Retinal pigment epithelial cell (primary cell): ENCODE measurements around the gene CRYGN.

Source experiments
- DNase-seq: peaks from one replicate; pipeline ENCODE4 v3.0.0-alpha.2; 2010; ENCODE audit warnings: low read depth
- H3K4me3 ChIP-seq: 2 replicates; pipeline ENCODE4 v1.5.1; 2011; ENCODE audit warnings: mild to moderate bottlenecking, low read length, control low read depth, moderate library complexity
- CTCF ChIP-seq: conservative IDR thresholded peaks from 2 replicates; pipeline ENCODE4 v1.5.1; 2011; ENCODE audit warnings: low read depth, low read length, control low read depth, inconsistent platforms

CRYGN gene

GRCh38 chr7:151425670-151426440, 14.1 kb downstream of the CRYGN start:
- no peak for TF ChIP-seq CTCF
- no peak overlapping the region for H3K4me3 ChIP-seq
- DNase-seq, result peak; percentile 82

- no peak for DNase-seq
- no peak for TF ChIP-seq CTCF
- no peak overlapping the region for H3K4me3 ChIP-seq
Observed at GRCh38 chr7:151424799-151425198, 15.1 kb downstream of the CRYGN start.

- no peak overlapping the region for H3K4me3 ChIP-seq
- TF ChIP-seq CTCF, result no peak
- no peak for DNase-seq
Observed at GRCh38 chr7:151423936-151424335, 16.0 kb downstream of the CRYGN start.

- no peak for TF ChIP-seq CTCF
- H3K4me3 ChIP-seq, result no peak overlapping the region
- DNase-seq, result no peak
Observed at GRCh38 chr7:151423226-151423625, 16.7 kb downstream of the CRYGN start.

- DNase-seq, result no peak
- no peak overlapping the region for H3K4me3 ChIP-seq
- TF ChIP-seq CTCF, result no peak
Observed at GRCh38 chr7:151422212-151422611, 17.7 kb downstream of the CRYGN start.

- TF ChIP-seq CTCF, result no peak
- no peak overlapping the region for H3K4me3 ChIP-seq
- no peak for DNase-seq
Observed at GRCh38 chr7:151420144-151420543, 19.8 kb downstream of the CRYGN start.

- DNase-seq, result no peak
- no peak for TF ChIP-seq CTCF
- H3K4me3 ChIP-seq, result no peak overlapping the region
Observed at GRCh38 chr7:151416941-151417315, 23.0 kb downstream of the CRYGN start.
